ENCODE measurements around the gene PLS3. TPM values are rescaled to one million over a fixed set of nuclear protein-coding genes. Genes with fewer than 3 reads are reported as not detected.

The PLS3 gene
- total RNA-seq, 1 donor from 2014 or later = 197 TPM

- DNase-seq (ENCODE audit: extremely low spot score, unreplicated experiment) = no peak
- no peak overlapping the region for H3K27ac Mint-ChIP-seq
- no peaks in the 10 kb centered on the region for H3K9me3 Mint-ChIP-seq
- no peaks in the 10 kb centered on the region for H3K27me3 Mint-ChIP-seq
- H3K4me1 Mint-ChIP-seq (ENCODE audit: unreplicated experiment) = no peaks in the 10 kb centered on the region
- H3K4me3 Mint-ChIP-seq = no peak overlapping the region
- peak; percentile 74 for TF ChIP-seq CTCF (conservative IDR thresholded peaks at IDR 0.05)
- H3K36me3 Mint-ChIP-seq = no peaks in the 10 kb centered on the region
These were observed 118.5 kb downstream of the PLS3 start for GRCh38 chrX:115679460-115679859.

- no peak for DNase-seq (ENCODE audit: extremely low spot score, unreplicated experiment)
- Mint-ChIP-seq H3K9me3 (no peaks in the 10 kb centered on the region), H3K27ac (no peak overlapping the region), H3K4me3 (no peak overlapping the region), H3K4me1 (ENCODE audit: unreplicated experiment) (peaks cover 7% of the 10 kb centered on the region), H3K36me3 (no peaks in the 10 kb centered on the region), H3K27me3 (no peaks in the 10 kb centered on the region)
- TF ChIP-seq CTCF (conservative IDR thresholded peaks at IDR 0.05) = no peak
These were observed 126.6 kb downstream of the PLS3 start for GRCh38 chrX:115687595-115687994.

- H3K36me3 Mint-ChIP-seq = no peaks in the 10 kb centered on the region
- H3K4me3 Mint-ChIP-seq = no peak overlapping the region
- no peak for TF ChIP-seq CTCF (conservative IDR thresholded peaks at IDR 0.05)
- no peaks in the 10 kb centered on the region for H3K9me3 Mint-ChIP-seq
- peak overlapping the region; percentile 48 for H3K27ac Mint-ChIP-seq
- no peak for DNase-seq (ENCODE audit: extremely low spot score, unreplicated experiment)
- peaks cover 2% of the 10 kb centered on the region for H3K27me3 Mint-ChIP-seq
- H3K4me1 Mint-ChIP-seq (ENCODE audit: unreplicated experiment) = peaks cover 7% of the 10 kb centered on the region
These were observed 129.0 kb downstream of the PLS3 start for GRCh38 chrX:115689931-115690330.

- Mint-ChIP-seq H3K9me3 (no peaks in the 10 kb centered on the region), H3K27ac (peak overlapping the region; percentile 48), H3K36me3 (no peaks in the 10 kb centered on the region), H3K27me3 (peaks cover 7% of the 10 kb centered on the region), H3K4me1 (ENCODE audit: unreplicated experiment) (peaks cover 7% of the 10 kb centered on the region), H3K4me3 (no peak overlapping the region)
- peak; percentile 74 for DNase-seq (ENCODE audit: extremely low spot score, unreplicated experiment)
- TF ChIP-seq CTCF (conservative IDR thresholded peaks at IDR 0.05) = peak; percentile 94
These were observed 129.7 kb downstream of the PLS3 start for GRCh38 chrX:115690511-115691216.

- H3K27ac Mint-ChIP-seq = no peak overlapping the region
- H3K4me3 Mint-ChIP-seq = no peak overlapping the region
- peaks cover 7% of the 10 kb centered on the region for H3K4me1 Mint-ChIP-seq (ENCODE audit: unreplicated experiment)
- DNase-seq (ENCODE audit: extremely low spot score, unreplicated experiment) = no peak
- no peak for TF ChIP-seq CTCF (conservative IDR thresholded peaks at IDR 0.05)
- no peaks in the 10 kb centered on the region for H3K9me3 Mint-ChIP-seq
- H3K27me3 Mint-ChIP-seq = peaks cover 12% of the 10 kb centered on the region
- H3K36me3 Mint-ChIP-seq = no peaks in the 10 kb centered on the region
These were observed 132.5 kb downstream of the PLS3 start for GRCh38 chrX:115693476-115693875.
